Brain microvascular endothelial cell (primary cell): Measurements from ENCODE around the gene PGPEP1.

Experiments used
- DNase-seq: peaks from one replicate; pipeline ENCODE4 v3.0.0-alpha.2; 2020
- H3K27ac ChIP-seq: fragments of 250-450 bp; sonication (Bioruptor Pico); 2 replicates; pipeline ENCODE4 v1.5.1; 2020; ENCODE audit warnings: mild to moderate bottlenecking, moderate library complexity
- H3K27me3 ChIP-seq: fragments of 250-450 bp; sonication (Bioruptor Pico); replicated peaks from 2 replicates; pipeline ENCODE4 v1.5.1; 2020; ENCODE audit warnings: mild to moderate bottlenecking
- H3K36me3 ChIP-seq: fragments of 250-450 bp; sonication (Bioruptor Pico); replicated peaks from 2 replicates; pipeline ENCODE4 v1.5.1; 2020; ENCODE audit warnings: mild to moderate bottlenecking
- H3K4me3 ChIP-seq: 2 replicates; pipeline ENCODE4 v1.5.1; 2011; ENCODE audit warnings: low read depth, mild to moderate bottlenecking, control low read depth, low read length, moderate library complexity
- CTCF ChIP-seq: IDR thresholded peaks from 2 replicates; pipeline ENCODE4 v1.5.1; 2011; ENCODE audit warnings: low read depth, mild to moderate bottlenecking, moderate library complexity, low read length, control low read depth, inconsistent platforms; ENCODE audit errors: missing control alignments
- in situ Hi-C: cut with HindIII; loops from 2 replicates; pipeline ENCODE4 v1.10.0; 2017; ENCODE audit warnings: low sequenced_read_pairs, low pct_ligation_motif_present

Gene PGPEP1

GRCh38 chr19:18332917-18333530, 7.4 kb upstream of the PGPEP1 start:
- no peaks in the 10 kb centered on the region for H3K36me3 ChIP-seq
- H3K27me3 ChIP-seq: no peaks in the 10 kb centered on the region
- in situ Hi-C loops: no loop called here
- no peak overlapping the region for H3K27ac ChIP-seq
- H3K4me3 ChIP-seq: no peak overlapping the region
- no peak for DNase-seq
- no peak for TF ChIP-seq CTCF

- H3K27me3 ChIP-seq: no peaks in the 10 kb centered on the region
- no peak for DNase-seq
- no peak for TF ChIP-seq CTCF
- no peak overlapping the region for H3K4me3 ChIP-seq
- H3K36me3 ChIP-seq: no peaks in the 10 kb centered on the region
- in situ Hi-C loops: no loop called here
- H3K27ac ChIP-seq: no peak overlapping the region
These were observed 6.7 kb upstream of the PGPEP1 start for GRCh38 chr19:18333680-18334079.

GRCh38 chr19:18336121-18336520, 4.3 kb upstream of the PGPEP1 start:
- H3K27me3 ChIP-seq: no peaks in the 10 kb centered on the region
- H3K4me3 ChIP-seq: no peak overlapping the region
- no peak overlapping the region for H3K27ac ChIP-seq
- no peak for TF ChIP-seq CTCF
- H3K36me3 ChIP-seq: no peaks in the 10 kb centered on the region
- in situ Hi-C loops: no loop called here
- DNase-seq: no peak

- no peak overlapping the region for H3K27ac ChIP-seq
- H3K4me3 ChIP-seq: no peak overlapping the region
- H3K36me3 ChIP-seq: no peaks in the 10 kb centered on the region
- no peaks in the 10 kb centered on the region for H3K27me3 ChIP-seq
- DNase-seq: no peak
- no peak for TF ChIP-seq CTCF
- in situ Hi-C loops: no loop called here
These were observed 1.9 kb upstream of the PGPEP1 start for GRCh38 chr19:18338541-18338940.

- peak; percentile 61 for TF ChIP-seq CTCF
- no peak overlapping the region for H3K4me3 ChIP-seq
These were observed 675 bp upstream of the PGPEP1 start for GRCh38 chr19:18339723-18340122.

More at GRCh38 chr19:18339723-18340122, 675 bp upstream of the PGPEP1 start:
- H3K36me3 ChIP-seq: no peaks in the 10 kb centered on the region
- DNase-seq: no peak
- H3K27ac ChIP-seq: no peak overlapping the region
- no peaks in the 10 kb centered on the region for H3K27me3 ChIP-seq
- in situ Hi-C loops: no loop called here
